GM12872 (cell line): ENCODE results near the gene USP48.

ENCODE experiments used
- CTCF ChIP-seq: IDR thresholded peaks from 3 replicates; pipeline ENCODE4 v1.5.1; 2011; ENCODE audit warnings: low read depth, mild to moderate bottlenecking, low read length, moderate library complexity; ENCODE audit not compliant: insufficient read depth

USP48 gene

GRCh38 chr1:21693732-21694131, 89.2 kb downstream of the USP48 start:
- no peak for TF ChIP-seq CTCF

- TF ChIP-seq CTCF, result no peak
Observed at GRCh38 chr1:21691739-21692138, 91.2 kb downstream of the USP48 start.

GRCh38 chr1:21689661-21690372, 93.1 kb downstream of the USP48 start:
- TF ChIP-seq CTCF, result no peak

- no peak for TF ChIP-seq CTCF
Observed at GRCh38 chr1:21687081-21687529, 95.8 kb downstream of the USP48 start.

GRCh38 chr1:21685946-21686678, 96.8 kb downstream of the USP48 start:
- TF ChIP-seq CTCF, result no peak

GRCh38 chr1:21681426-21681825, 101.5 kb downstream of the USP48 start:
- no peak for TF ChIP-seq CTCF

- no peak for TF ChIP-seq CTCF
Observed at GRCh38 chr1:21680918-21681317, 102.0 kb downstream of the USP48 start.
